GM21526 (cell line): ENCODE measurements around the gene AHI1.

Source experiments
- ATAC-seq: cut with Tn5 transposase; IDR thresholded peaks from one replicate; pipeline ENCODE4 v1.9.1; 2021; ENCODE audit warnings: moderate library complexity; ENCODE audit not compliant: unreplicated experiment, low FRiP score

Gene AHI1

DNA sequence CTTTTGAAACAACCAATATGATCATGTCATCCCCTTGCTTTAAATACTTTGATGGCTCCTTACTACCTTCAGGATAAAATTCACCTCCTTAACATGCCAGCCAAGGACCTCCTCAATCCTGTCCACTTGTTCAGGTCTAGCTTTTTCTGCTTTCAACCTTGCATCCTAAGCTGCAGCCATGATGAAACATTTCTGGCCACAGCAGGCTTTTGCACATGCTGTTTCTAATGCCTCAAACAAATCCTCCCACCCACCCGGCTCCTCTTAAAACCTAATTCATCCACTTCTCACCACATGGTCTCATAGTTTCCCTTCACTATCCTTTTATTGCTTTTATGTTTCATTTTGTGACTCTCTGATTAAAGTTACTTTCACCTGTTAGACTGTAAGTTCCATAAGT, 191.9 kb downstream of the AHI1 start:
- ATAC-seq, result no peak

DNA sequence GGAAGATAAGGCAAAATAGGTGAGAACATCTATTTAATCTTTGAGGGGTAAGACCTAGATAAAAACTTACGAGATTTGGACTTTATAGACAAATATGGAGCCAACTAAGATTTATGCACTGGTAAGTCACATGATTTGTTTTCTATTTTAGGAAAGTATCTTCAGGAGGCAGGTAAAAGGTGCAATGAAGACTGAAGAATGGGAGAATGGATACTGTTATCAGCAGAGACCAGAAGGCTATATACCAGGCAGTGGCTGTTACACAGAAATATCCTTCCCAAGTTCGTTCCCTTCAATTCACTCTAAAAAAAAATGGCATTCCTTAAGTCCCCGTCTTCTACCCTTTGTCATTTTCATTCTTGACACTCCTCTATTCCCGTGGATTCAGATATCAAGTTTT, 192.7 kb downstream of the AHI1 start:
- no peak for ATAC-seq

DNA sequence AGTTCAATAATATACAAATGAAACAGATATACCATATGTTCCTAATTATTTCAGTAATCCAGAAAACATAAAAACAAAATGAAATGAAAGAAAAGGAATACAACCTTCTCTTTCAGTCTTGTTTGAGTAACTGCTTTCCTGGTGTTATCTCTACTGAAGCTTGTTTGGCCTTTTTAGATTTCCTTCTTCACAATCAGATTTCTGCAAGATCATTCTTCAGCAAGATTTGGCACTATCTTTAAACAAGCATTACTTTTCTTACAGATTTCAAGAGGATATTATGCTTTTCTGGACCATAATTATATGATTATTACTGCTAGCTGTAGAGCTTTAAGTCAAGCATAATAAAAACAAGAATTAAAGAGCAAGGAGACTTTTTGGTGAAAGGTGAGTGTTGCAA, 196.2 kb downstream of the AHI1 start:
- no peak for ATAC-seq

DNA sequence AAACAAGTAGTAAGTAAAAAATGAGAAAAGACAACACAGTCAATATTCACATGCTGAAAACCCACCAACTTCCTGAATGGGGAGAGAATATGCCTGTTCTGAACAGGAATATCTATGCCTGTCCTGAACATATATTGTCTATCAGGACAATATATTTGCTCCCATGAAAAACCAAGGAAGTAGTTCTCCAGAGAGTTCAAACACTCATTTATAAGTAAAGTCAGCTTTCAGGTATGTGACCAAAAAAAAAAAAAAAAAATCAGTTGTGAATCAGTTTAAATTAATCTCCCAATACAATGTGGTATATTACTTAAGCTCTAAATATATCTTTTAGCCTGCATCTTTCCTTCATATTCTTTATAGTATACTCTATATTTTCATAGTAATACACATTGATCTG, 197.0 kb downstream of the AHI1 start:
- ATAC-seq, result no peak

DNA sequence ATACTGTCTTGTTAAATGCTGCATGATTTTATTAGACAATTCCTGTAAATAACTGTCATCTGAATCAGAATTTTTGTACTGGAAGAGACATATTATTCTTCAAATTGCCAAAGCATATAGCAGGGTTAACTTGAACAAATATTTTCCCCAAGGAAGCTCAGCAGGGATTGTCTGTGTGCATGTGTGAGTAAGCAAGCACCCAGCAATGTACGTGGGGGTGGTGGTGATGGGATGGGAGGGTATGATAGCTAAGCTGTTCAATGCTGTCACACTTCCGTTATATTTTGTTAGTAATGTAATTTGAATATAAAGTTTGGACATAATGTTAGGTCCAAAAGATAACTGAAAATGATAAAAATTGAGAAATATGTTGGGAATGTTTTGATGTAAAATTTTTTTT, 198.3 kb downstream of the AHI1 start:
- ATAC-seq, result no peak

DNA sequence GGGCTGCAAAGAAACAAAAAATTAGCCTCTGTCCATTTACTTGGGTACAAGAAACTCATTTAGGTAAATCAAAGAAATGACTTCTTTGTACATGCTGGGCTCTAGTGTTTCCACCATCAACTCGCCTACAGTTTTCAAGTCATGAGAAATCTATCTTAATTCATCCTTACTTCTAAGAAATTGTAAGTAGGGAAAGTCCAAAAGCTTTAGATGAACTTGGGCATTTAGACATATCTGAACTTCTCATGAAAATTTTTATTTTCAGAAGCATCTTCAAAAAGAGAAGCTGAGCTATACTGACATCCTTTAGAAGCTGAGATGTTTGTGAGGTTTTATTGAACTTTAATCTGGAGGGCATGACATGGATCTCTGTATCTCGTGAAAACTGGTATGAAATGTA, 199.1 kb downstream of the AHI1 start:
- ATAC-seq, result no peak

DNA sequence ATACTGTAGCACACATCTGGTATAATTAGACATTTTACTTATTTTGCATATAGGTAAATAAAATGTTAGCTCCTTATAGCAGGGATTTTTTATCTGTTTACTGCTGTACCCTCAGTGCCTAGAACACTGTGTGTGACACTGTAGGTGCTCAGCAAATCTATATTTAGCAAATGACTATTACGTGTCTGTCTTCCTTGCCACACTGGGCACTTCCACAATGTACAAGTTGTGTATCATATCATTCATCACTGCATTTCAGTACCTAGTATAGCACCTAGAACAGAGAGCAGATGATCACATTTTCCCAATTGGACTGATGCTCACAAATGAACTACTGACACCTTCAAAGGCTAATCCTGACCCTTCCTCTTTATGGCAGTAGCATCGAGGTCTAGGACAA, 200.8 kb downstream of the AHI1 start:
- no peak for ATAC-seq

DNA sequence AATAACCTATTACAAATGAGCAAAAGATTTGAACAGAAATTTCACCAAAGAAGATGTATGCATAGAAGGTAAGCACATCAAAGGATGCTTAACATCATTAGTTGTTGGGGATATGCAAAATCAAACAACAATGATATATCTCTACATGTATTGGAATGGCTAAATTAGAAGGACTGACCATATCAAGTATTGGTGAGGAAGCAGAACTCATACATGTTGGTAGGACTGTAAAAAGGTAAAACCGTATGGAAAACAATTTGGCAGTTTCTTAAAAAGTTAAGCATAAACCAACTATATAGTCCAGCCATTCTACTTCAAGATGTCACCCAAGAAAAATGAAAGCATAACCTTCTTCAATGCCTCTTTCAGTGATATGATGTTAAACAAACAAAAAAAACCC, 202.5 kb downstream of the AHI1 start:
- ATAC-seq, result no peak

DNA sequence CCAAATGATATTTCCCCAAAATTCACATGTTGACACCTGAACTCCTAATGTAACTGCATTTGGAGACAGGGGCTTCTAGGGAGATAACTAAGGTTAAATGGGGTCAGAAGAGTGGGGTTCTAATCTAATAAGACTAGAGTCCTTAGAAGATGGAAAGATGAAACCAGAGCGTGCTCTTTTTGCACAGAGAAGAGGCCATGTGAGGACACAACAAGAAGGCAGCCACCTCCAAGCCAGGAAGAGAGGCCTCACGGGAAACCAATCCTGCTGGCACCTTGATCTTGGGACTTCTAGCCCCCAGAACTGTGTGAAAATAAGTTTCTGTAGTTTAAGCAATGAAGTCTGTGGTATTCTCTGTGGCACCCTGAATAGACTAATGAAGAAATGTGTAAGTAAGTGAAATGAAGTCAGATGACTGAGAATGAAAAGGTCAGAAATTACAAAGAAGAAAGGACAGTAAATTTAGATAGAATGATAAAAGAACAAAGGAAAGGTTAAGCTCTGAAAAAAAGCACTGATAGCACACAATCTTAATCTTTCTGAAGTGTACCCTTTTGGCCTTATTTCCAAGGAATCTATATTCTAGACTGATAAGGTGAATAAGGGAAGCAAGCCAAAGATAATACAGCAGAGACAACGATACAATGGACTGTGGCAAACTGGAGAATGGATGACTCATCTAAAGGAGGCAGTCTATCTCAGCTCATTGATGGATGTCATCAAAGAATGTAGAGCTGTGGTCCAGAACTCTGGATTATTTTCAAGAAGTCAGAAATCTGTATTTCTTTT, 206.1 kb downstream of the AHI1 start:
- ATAC-seq, result no peak

DNA sequence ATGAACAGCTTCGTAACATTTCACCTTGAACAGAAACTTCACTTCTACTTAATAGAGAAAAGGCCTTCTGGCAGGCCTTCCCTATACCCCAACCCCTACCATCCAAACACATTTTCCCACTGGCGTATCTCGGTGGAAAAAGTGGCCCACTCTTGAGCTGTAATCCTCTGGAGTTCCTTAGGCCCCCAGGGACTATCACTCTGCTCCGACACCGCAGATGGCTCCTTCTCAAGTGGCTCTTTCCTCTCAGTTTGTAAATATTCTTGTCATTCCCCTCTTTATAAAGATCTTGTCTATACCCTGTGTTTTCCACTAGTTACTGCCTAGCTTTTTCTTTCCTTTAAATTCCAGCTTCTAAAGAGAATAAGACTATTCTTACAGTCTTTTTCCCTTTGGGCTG, 207.7 kb downstream of the AHI1 start:
- no peak for ATAC-seq

DNA sequence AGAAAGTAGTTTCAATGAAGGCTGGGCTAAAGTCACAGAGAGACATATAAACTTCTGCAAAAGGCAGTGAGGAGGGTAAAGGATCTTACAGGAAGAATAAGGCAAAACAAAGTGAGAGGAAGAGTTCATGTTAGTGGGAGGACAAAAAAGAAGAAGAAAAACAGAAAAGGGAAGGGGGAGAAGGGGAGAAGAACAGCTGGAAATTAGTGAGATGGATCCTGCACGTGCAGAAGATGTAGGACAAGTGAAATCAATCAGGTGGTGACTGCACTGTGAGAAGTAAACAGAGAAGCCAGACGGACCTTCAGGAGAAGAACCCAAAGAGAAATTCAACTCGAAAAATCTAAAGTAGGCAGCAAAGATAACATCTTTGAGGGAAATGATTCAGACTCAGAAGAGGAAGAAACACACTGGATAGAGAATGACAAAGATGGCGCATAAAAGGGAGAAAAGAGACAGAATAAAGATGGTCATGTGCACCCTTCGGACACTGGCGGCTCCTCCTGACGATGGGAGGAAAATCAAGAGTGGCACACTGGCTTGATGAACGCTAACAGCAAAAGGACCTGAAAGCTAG, 210.5 kb downstream of the AHI1 start:
- ATAC-seq, result no peak

DNA sequence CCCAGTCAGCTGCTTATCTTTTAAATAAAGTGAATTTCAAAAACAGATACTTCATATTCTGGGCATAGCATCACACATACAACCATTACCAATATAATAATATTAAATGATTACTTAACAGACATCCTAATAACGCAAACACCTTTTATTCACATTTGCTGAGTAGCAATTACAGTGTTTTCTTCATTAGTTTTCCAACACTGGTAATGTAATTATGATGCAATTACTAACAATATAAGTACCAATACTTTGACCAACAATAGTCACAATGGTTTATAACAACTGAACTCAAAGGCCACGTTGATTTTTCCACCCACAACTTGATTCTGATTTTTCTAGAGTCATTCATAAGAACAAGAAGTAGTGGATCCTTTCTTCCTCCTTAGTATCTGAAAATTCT, 212.4 kb downstream of the AHI1 start:
- ATAC-seq, result no peak

DNA sequence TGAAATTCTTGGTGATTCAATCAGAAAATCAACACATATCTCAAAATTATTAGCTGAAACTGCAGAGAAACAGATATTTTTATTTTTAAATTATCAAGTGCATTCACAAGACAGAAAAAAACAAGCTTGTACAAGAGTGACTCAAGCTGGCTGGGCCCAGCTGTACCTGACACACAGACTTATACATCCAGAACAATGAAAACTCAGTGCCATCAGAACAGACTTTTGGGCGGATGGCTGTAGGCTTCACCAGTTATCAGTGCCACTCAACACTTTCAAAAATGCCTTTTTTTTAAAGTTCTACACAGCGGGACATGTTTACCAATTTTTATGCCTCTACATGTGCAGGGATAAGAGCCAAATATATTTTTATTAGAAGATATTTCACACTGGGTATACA, 213.6 kb downstream of the AHI1 start:
- ATAC-seq, result no peak

DNA sequence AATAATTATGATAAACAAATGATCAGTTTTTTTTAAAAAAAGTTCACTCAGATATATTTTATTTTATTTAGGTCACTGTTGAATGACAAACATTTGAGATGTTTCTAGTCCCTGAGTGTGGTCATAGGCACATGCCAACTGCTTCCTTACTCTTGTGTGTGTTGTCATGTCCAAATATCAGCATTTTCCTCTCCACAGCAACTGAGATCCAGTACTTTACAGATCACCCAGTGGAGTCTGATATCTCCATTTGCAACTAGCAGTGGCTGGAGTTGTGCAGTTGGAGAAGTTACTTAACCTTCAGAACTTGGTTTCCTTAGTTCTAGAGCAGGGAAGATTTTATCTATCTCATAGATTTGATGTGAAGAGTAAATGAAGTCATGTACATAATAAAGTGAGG, 215.1 kb downstream of the AHI1 start:
- ATAC-seq, result no peak

DNA sequence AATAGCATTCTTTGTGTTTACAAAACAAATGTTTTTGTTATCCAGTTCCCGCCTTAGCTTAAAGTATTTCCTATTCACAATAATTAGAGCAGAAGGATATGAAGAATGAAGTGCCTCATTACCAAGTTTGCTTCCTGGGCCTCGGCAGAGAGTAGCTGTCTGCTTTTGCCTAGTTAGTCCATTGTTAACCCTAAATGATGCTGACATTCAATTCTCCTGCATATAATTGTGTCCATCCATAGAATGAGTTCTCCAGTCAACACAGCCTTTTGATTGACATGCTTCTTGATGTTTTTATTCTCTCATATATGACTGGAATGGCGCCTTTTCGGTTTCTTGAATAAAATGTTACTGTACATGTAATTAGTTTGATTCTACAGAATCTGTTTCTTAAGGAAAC, 215.6 kb downstream of the AHI1 start:
- no peak for ATAC-seq

DNA sequence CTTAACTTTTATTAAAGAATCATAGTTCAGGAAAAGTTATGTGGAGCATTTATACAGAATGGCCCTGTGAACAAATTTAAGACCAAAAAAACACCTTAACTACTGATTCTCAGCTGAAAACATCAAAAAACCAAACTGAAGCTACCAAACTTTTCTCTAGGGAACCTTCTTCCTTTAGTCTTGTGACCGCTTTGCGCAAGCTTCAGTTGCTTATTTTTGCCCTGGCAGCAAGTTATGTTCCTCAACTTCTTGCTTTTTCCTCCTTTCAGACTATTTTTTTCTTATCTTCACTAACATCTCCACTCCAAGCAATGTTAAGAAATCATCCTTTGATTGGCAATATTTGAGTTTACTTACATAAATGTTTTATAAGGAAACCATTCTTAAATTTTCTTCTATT, 216.3 kb downstream of the AHI1 start:
- no peak for ATAC-seq

DNA sequence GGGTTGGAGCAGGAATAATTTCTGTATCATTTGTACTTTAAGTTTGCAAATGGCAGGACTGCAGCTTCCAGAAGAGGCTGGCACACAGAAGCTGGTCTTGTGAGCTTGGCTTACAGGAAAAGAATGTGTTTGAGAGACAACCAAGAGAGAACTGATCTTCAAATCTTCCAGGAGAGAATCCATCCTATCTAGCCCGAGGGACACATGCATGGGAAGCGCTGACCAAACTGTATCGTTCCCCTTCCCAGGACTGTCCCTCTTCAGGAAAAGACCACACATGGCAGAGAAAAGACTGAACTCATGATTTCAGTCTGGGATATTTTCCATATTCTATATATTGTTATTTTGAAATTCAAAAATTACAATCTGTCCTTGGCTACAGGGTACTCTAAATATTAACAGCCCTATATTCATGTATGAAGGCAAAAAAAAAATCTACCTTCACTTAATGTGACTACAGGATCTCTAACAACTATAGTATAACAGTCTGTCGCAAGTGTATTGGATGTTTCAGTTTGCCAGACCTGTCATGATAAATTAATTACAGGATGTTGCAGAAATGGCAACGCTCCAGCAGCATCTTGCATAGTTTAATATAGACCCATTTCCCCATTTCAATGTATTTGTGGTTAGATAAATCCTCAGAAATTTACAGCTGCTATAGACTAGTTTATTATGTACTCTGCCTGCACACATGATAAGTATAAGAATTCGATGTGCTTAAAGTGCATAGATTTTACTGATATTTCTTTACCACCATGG, 217.0 kb downstream of the AHI1 start:
- no peak for ATAC-seq

DNA sequence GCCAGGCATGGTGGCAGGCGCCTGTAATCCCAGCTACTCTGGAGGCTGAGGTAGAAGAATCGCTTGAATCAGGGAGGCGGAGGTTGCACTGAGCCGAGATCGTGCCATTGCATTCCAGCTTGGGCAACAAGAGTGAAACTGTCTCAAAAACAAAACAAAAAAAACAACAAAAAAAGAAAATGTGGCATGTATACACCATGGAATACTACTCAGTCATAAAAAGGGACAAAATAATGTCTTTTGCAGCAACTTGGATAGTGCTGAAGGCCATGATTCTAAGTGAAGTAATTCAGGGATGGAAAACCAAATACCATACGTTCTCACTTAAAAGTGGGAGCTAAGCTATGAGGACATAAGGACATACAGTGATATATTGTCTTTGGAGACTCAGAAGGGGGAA, 220.1 kb downstream of the AHI1 start:
- ATAC-seq, result no peak

DNA sequence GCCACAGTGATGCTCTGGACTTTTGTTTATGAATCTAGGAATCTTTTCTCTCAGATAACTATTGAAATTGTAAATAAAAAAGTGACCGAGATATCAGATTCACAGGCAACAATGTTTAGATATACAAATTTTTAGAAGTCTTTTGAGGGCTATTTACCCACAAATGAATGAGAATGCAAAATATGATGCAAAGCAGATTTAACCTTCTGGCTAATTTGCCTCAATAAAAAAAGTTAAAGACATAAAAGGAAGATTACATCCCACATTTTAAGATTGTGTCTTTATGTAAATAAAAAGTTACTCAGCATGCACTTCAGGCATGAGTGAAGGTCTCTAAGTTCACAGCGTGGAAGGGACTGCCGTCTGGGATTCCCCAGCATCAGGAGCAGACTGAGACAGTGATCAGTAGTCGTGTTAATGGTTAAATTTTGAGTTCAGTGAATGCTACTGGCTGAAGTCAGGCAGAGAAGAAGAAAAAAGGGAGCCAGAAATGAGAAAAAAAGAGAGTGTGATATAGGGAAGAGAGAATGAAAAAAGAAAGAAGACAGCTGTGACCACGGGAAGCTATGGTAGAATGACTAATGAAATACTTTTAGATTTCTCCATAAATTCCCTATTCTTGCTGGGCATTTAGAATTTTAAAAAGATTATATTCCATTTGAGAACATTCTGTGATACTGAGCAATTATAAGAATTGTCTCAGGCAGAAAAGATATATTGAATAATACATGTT, 222.8 kb downstream of the AHI1 start:
- no peak for ATAC-seq

DNA sequence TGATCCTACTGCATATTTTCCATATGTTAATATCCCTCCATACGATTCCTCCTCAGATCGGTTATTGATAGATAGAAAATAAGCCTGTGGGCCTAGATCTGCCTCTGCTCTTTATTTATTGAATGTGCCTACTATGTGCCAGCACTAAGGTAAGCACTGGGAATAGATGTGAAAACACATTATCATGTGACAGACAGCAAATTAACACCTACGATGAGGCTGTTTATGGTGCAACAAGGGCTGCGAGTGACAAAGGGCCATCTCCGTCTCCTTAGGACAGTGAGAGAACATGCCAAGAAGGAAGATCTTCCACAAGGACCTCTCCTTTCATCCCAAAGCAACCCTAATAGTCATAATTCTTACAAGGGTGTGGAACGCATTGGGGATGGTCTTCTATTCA, 225.9 kb downstream of the AHI1 start:
- no peak for ATAC-seq
